ENCODE results near the gene FAM50A.
A peak's percentile ranks its signal among the peaks of the same experiment; 100 is the strongest.

- TF ChIP-seq, protein P1, sequence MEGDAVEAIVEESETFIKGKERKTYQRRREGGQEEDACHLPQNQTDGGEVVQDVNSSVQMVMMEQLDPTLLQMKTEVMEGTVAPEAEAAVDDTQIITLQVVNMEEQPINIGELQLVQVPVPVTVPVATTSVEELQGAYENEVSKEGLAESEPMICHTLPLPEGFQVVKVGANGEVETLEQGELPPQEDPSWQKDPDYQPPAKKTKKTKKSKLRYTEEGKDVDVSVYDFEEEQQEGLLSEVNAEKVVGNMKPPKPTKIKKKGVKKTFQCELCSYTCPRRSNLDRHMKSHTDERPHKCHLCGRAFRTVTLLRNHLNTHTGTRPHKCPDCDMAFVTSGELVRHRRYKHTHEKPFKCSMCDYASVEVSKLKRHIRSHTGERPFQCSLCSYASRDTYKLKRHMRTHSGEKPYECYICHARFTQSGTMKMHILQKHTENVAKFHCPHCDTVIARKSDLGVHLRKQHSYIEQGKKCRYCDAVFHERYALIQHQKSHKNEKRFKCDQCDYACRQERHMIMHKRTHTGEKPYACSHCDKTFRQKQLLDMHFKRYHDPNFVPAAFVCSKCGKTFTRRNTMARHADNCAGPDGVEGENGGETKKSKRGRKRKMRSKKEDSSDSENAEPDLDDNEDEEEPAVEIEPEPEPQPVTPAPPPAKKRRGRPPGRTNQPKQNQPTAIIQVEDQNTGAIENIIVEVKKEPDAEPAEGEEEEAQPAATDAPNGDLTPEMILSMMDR (IDR thresholded peaks at IDR 0.05), result no peak
- peak in 2 of 4 donors; percentile 35 to 70 for TF ChIP-seq POLR2A (IDR thresholded peaks at IDR 0.05)
Observed at GRCh38 chrX:154436983-154437752, 6.8 kb upstream of the FAM50A start, which contains the start of gene GDI1.

Data from esophagus squamous epithelium (tissue), 4 donors.